ENCODE data around the gene ZBED1.
A peak's percentile ranks its signal among the peaks of the same experiment; 100 is the strongest.
"Not testable (repeated sequence)": the region's sequence is repeated elsewhere in the genome, so short reads cannot be mapped to it uniquely, and the experiment has no call there.

Gene ZBED1

DNA sequence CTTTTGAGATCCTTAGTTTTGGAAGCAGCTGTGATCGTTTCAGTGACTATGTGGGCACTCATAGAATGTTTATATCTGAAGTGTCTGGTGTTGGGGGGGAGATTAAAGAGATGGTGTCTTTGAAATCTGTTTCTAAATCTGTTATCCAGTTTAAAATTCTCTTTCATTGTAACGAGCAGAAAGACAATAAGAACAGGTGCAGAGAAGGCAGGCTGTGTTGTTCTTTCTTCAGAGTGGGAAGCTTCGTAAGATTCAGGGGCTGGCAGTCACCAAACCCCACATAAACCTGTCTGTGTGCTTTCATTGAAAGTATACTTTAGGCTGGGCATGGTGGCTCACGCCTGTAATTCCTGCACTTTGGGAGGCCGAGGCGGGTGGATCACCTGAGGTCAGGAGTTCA is 16.3 kb upstream of the ZBED1 start:
- DNase-seq, result no peak

GRCh38 chrX:2516623-2517022 is 15.8 kb upstream of the ZBED1 start:
- DNase-seq, result no peak

DNA sequence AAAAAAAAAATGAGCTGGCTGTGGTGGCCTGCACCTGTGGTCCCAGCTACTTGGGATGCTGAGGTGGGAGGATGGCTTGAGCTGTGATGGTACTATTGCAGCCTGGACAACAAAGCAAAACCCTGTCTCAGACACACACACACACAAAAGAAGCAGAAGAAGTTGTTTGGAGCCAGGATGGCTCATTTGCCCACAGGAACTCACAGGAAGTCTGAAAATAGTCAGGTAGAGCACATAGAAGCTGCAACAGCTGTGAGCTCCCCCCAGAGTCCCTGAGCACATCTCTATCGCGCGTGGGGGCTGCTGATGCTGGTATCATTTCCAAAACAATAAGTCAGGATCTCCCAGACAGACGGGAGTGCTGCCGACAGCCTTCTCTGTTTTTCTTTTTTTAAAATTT is 13.4 kb upstream of the ZBED1 start:
- no peak for DNase-seq

- no peak for DNase-seq
Measured at GRCh38 chrX:2513121-2513664, 12.4 kb upstream of the ZBED1 start.

DNA sequence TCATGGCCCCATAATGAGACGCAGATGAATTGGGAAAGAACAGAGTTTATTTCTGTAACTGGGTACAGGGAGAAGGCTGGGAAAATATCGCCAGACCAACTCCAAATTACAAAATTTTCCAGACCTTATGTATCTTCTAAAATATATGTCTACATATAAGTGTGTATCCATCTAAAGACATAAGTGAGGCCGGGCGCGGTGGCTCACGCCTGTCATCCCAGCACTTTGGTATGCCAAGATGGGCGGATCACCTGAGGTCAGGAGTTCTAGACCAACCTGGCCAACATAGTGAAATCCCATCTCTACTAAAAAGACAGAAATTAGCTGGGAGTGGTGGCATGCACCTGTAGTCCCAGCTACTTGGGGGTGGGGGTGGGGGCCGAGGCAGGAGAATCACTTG is 11.7 kb upstream of the ZBED1 start:
- DNase-seq, result no peak

DNA sequence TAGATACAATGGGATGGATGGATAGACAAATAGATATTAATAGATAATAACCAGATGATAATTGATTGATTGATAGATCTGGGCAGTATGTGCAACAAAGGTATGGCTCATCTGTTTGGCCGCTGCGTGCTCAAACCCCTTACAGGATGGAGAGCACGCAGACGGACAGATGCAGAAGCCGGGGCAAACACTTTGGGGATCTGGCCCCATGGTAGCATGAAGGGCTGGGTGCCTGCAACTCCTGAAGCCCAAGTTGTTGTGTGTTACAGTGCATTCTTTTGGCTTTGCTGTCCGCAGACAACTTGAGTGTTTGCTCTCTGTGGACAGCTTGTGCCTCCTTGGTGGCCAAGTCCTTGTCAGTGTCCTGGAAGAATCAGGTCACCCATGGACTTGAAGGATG is 10.6 kb upstream of the ZBED1 start:
- DNase-seq, result no peak

DNA sequence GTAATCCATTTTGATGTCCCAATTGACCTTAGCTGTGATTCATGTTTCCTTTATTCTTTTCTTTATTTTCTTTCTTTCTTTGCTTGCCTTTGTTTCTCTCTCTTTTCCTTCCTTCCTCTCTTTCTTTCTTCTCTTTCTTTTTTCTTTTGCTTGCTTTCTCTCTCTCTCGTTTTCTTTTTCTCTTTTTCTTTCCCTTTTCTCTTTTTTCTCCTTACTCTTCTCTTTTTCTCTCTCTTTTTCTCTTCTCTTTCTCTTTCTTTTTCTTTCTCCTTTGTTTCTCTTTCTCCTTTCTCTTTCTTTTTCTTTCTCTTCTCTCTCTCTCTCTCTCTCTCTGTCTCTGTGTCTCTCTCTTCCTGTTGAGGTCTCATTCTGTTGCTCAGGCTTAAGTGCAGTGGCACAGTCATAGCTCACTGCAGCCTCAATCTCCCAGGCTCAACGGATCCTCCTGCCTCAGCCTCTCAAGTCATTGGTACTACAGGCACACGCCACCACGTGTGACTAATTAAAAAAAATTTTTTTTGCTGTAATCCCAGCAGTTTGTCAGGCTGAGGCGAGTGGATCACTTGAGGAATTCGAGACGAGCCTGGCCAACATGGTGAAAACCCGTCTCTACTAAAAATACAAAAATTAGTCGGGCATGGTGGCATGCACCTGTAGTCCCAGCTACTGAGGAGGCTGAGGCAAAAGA is 8.0 kb upstream of the ZBED1 start:
- no peak for DNase-seq

GRCh38 chrX:2507904-2508627 is 7.3 kb upstream of the ZBED1 start:
- DNase-seq, result no peak

- no peak for DNase-seq
Measured at GRCh38 chrX:2507196-2507595, 6.4 kb upstream of the ZBED1 start.

DNA sequence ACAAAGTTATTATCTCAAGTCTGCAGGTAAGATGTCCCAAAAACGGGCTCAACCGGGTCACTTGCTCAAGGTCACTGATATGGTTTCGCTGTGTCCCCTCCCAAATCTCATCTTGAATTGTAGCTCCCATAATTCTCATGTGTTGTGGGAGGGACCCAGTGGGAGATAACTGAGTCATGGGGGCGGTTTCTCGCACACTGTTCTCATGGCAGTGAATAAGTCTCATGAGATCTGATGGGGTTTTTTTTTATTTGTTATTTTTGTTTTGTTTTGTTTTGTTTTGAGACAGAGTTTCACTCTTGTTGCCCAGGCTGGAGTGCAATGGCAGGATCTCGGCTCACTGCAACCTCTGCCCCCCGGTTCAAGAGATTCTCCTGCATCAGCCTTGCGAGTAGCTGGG is 4.6 kb upstream of the ZBED1 start:
- not testable (repeated sequence) for DNase-seq

- DNase-seq, result no peak
Measured at GRCh38 chrX:2504706-2505332, 4.0 kb upstream of the ZBED1 start.

DNA sequence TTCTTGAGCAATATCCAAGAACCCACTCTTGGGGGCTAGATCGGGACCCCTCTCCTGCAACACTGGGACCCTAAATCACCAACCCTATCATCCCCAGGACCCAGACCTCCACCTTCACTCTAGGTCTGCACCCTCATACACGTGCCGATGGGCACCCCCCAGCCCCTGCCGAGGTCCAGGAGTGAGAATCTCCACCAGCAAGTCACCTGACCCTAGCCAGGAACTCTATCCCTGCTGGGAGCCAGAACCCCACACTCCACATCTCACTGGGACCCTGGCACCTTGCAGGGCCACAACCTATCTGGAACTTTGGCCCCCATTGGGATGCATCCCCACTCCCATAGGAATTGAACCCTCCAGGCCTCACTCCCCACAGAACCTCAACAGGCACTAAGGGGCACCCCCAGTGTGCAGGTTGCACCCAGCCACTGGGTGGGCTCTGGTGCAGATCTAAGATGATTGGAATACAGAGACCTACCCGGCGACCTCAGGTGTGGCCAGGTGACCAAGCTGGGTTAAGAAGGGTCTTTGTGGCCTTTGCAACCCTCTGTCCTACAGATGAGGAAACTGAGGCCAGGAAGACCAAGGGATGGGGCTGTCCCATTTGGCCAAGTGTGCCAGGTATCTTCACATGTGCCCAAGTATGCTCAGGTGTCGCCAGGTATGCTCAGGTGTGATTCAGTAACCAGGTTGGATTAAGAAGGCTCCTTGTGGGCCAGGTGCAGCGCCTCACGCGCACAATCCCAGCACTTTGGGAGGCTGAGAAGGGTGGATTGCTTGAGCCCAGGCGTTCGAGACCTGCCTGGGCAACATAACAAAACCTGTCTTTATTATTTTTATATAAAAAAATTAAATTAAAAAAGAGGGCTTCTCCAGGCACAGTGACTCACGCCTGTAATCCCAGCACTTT is 3.1 kb upstream of the ZBED1 start:
- DNase-seq, result no peak

GRCh38 chrX:2502668-2503519 is 2.1 kb upstream of the ZBED1 start:
- DNase-seq, result peak; percentile 49

- no peak for DNase-seq
Measured at GRCh38 chrX:2502120-2502667, 1.4 kb upstream of the ZBED1 start.

DNA sequence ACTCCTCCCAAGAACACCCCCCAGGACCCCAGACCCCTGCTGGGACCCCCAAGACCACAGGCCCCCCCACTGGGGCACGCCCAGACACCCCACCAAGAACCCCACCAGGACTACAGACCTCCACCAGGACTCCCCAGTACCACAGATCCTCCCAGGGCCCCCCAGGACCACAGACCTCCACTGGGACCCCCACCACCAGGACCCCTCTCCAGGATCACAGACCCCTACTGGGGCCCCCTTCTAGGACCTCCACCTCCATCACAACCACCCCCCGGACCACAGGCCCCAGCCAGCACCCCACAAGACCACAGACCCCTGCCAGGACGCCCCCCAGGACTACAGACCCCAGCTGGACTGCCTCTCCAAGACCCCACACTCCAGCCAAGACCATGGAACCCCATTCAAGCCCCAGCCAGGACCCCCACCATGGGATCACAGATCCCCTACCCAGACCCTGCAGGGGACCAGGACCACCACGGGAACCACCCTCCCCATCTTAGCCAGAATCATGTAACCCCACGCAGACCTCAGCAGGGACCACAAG is 855 bp upstream of the ZBED1 start:
- no peak for DNase-seq

- peak; percentile 52 for DNase-seq
Measured at GRCh38 chrX:2500091-2500802, 529 bp downstream of the ZBED1 start.

DNA sequence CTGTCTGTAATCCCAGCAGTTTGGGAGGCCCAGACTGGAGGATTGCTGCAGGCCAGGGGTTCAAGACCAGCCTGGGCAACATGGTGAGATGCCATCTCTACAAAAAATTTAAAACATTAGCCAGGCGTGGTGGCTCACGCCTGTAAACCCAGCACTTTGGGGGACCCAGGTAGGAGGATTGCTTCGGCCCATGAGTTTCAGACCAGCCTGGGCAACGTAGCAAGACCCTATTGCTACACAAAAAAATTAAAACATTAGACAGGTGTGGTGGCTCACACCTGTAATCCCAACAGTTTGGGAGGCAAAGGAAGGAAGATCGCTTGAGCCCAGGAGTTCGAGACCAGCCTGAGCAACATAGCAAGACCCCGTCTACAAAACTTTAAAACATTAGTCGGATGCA is 1.3 kb downstream of the ZBED1 start:
- DNase-seq, result no peak

- DNase-seq, result peak; percentile 19
Measured at GRCh38 chrX:2498781-2499302, 1.9 kb downstream of the ZBED1 start.

DNA sequence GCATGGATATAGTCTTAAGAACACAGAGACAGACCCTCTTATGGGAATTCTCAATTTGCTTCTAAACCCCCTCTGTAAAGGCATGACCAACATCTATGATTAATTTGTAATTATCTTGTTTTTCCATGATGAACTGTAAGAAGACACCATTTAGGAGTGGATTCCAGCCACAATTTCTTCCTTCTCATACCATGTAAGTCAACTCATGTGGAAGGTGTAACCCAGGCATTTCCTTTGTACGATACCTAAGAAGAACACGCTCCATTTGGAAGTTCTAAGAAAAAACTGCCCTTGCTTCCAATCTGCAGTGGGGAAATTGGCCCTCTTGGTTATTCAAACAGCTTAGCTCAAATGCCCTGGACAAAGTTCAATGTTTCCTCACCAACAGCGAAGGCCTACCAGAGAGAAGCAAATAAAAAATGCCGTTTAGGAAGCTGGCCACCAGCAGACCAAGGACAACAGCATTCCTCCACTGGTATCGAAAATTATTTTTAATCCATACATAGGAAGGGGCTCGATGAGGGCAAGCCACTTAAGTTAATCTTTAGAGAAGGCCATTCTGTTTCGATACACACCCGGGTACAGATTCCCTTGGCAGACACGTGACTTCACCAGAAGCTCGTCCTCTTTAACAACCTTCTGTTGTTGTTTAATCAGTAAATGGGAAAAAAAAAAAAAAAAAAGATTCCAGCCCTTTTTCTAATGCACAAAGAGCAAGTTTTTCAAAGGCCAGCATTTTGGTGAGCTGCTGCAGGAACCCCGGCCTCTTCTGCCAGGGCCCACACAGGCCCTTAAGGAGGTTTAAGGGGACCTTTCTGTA is 2.6 kb downstream of the ZBED1 start:
- DNase-seq, result peak; percentile 37

All from fibroblast of skin of right biceps (primary cell).